Stimulated activated CD4-positive, alpha-beta T cell treated with anti-CD3 and anti-CD28 coated beads, Interleukin-1b, Interleukin-23, amount 100 ng/mL, for 4 hours (primary cell): ENCODE data around the gene ANKRD11.
"Not testable (repeated sequence)": the region's sequence is repeated elsewhere in the genome, so short reads cannot be mapped to it uniquely, and the experiment has no call there.

Source experiments
- DNase-seq, 2 donors: peaks; one replicate each; pipeline ENCODE4 v3.0.0-alpha.2; 2020; ENCODE audit warnings: low read depth in 2 of 2

Gene ANKRD11

DNA sequence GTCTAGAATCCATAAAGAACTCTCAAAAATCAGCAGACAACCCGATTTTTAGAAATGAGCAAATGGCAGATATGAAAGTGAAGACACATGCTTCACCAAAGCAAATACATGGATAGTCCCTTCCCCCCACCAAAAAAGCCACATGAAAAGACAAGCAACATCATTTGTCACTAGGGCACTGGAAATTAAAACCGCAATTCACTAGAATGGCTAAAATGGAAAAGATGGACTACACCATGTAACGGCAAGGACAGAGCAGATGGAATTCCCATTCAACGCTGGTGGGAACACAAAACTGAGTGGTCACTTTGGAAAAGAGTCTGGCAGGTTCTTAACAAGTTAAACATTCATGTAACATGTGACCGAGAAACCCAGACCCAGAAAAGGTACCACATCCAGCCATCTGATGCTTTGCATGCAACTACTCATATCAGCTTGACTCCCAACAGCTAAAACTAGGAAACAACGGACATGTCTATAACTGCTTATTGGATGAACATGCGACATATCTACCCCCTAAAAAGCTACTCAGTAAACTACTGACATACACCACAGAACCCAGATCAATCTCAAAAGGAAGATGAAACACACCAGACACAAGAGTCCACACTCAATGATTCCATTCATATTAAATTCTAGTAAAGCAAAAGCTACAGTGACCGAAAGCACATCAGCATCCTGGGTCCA lies 140.3 kb downstream of the ANKRD11 start:
- no peak for DNase-seq

- no peak for DNase-seq
Measured at GRCh38 chr16:89347807-89348206, 142.6 kb downstream of the ANKRD11 start.

DNA sequence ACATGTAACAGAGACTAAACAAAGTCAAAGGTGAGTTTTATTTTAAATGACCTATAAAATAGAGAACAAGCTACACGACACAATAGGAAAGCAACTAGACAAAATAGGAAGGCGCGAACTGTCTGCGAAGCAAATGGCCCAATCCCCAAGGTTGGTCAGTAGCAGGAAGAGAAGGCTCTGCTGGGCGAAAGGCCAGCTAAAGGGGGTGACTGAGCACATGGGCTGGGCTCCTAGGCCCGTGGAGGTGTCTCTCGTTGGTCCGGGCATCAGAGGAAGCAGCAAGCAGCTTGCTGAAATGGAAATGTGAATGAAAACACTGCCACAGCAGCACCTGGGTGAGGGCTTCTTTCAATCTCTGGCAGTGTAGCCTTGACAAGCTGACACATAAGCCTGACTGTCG lies 143.5 kb downstream of the ANKRD11 start:
- DNase-seq = no peak

GRCh38 chr16:89345642-89346150 lies 144.7 kb downstream of the ANKRD11 start:
- DNase-seq = no peak

DNA sequence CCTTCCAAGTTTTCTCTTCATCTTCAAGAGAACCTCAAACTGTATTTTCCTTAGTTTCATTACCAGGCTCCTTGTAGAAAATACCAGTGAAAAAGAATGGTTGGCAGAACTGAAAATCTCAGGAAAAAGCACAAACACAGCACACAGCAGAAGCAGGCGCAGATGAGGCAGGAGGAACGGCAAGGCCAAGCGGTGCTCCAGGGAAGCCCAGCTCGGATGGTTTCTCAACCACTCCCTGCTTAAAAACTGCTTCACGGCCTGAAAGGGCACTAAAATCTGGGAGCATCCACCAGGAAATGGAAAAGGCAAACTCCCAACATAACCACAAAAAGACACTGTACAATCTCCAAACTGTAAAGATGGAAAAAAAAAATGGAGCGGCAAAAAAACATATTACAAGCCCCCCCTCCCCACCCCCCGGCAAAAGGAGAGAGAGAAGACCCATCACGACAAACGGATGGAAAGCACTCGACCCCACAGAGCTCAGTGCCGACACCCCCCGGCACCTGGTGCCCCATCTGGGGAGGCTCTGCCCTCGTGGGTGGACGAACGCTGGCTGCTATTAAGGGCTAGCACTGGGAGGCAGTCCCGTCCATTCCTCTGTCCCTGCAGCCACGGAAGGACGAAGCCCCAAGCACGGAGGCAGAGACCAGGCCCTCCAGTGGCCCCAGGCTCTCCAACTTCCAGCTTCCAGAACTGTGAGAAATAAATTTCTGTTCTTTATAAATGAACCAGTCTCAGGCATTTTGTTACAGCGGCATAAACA lies 145.3 kb downstream of the ANKRD11 start:
- DNase-seq = no peak

DNA sequence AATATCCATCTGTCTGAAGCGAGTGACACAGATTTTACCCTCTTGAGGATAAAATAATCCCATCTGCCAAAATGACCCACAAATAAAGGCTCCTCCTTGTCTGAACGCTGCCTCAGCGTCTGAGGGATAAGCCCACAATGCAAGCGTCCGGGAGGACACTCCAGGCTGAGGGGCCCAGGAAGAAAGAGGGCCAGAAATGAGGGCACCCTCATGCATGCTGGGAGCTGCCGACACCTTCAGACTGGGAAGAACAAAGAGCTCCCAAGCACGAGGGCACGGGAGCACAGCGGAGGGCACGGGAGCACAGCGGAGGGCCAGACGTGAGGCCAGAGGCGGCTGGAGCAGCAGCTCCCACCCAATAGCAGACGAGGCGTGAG lies 145.9 kb downstream of the ANKRD11 start:
- DNase-seq = no peak

GRCh38 chr16:89343501-89344457 lies 146.6 kb downstream of the ANKRD11 start:
- DNase-seq = no peak

DNA sequence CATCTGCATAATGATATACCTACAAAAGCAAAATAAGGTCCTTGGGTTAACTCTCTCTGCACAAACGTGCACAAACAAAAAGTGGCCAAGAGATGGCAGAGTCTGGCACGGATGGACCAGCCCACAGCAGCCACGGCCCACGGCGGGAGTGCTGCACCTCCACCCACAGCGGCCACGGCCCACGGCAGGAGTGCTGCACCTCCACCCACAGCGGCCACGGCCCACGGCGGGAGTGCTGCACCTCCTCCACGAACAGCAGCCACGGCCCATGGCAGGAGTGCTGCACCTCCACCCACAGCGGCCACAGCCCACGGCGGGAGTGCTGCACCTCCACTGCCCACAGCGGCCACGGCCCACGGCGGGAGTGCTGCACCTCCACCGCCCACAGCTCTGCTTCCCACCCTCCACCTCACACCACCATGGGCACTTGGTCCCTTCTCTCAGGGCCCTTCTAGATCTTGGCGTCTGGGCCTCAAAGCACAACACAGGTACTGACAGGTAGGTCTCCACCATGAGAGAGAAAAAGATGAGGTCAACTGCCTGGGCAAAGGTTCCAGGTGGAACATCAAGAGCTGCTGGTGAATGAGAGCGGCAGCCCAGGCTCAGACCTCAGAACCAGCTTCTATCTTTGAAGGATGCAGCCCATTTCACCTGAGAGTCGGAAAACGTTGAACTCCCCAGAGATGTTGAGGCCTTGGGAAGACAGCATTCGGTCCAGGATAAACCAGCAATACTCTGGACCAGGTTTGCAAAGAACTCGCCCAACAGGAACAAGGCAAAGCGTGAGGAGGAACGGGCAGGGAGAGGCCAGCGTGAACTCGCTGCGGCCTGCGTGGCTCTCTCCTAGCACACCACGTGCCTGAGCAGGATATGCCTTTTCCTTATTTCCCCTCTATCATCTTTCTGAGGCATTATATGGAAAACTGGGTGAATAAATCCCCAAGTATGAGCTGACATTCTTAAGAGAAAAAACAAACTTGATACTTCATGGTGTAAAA lies 148.4 kb downstream of the ANKRD11 start:
- no peak for DNase-seq

DNA sequence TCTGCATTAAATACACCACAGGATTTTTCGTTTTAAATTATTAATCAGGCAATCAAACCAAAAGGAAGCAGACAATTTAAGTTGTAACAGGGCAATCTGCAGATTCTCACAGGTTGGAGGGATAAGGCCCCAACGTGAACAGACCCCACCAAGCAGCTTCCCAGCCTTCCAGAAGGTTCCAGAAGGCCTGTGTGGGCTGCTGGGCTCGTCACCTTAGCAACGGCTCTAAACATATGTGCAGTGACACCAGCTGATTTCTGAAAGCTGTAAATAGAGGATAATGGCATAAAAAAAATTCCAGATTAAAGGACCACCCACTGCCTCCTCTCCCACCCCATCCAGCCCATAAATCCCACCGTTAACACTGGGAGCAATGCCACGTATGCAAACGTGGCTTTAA lies 149.1 kb downstream of the ANKRD11 start:
- DNase-seq = no peak

DNA sequence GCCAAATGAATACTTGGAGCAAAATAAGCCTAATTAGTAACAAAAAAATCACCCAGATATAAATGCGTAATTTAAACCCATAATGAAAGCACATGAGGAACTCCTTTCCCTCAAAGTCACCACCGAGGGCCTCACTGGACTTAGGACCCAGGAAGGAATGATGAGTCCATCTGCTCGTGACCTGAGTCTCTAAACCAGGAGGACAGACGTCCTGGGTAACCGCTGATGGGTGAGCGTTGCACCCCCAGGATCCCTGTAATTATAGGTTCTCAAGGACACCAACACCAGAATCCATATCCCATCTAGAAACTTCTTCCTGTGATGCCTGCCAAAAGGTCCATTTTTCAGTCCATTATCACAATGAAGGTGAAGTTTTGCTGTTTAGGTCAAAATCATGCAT lies 151.5 kb downstream of the ANKRD11 start:
- DNase-seq = no peak

GRCh38 chr16:89337965-89338364 lies 152.4 kb downstream of the ANKRD11 start:
- DNase-seq = no peak

- DNase-seq = no peak
Measured at GRCh38 chr16:89335803-89336485, 154.4 kb downstream of the ANKRD11 start.

GRCh38 chr16:89334988-89335802 lies 155.2 kb downstream of the ANKRD11 start:
- no peak for DNase-seq

DNA sequence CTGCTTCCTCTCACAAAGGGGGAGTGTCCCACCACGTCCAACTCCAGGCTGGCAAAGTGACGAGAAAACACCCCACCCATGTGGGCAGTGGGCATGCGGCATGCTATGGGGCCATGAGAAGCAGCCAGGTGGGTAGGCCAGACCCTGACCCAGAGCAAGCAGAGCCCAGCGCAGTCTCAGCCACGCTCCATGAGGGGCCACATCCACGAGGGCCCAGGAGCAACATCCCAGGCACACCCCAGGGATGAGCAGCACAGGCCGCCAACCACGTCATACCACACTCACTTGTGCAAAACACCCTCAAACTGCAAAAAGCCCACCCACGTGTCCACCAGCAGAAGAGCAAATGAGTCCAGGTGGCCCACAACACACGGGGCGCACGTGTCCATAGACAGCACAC lies 155.9 kb downstream of the ANKRD11 start:
- DNase-seq = no peak

DNA sequence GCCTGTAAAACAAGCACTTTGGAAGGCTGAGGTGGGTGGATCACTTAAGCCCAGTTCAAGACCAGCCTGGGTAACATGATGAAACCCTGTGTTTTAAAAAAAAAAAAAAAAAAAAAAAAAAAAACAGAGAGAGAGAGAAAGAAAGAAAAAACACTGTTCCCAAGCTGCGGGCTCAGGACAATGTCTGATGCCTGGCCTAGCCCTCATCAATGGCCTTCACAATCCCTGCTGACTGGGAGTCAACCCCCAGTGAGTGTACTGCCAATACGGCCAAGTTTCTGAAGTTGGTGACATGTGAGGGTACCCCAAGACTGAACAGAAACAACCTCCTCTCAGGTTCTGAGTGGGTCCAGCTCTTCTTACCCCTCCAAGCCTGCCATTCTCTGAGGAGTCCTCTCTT lies 156.3 kb downstream of the ANKRD11 start:
- no peak for DNase-seq

- DNase-seq = not testable (repeated sequence)
Measured at GRCh38 chr16:89333401-89334001, 156.9 kb downstream of the ANKRD11 start.

GRCh38 chr16:89332902-89333245 lies 157.5 kb downstream of the ANKRD11 start:
- DNase-seq = no peak

GRCh38 chr16:89332243-89332901 lies 158.0 kb downstream of the ANKRD11 start:
- DNase-seq = no peak
